Measurements from ENCODE around the gene MED14. TPM values are rescaled to one million over a fixed set of nuclear protein-coding genes. Genes with fewer than 3 reads are reported as not detected.

Gene MED14
- total RNA-seq, 1 experiment from 2014 or later, result 136 TPM

GRCh38 chrX:40663078-40663740, 72.1 kb downstream of the MED14 start:
- no peak overlapping the region for H4K91ac ChIP-seq (ENCODE audit: insufficient read length, low read depth, low read length)
- H3K4ac ChIP-seq (ENCODE audit: low read depth, low read length), result no peak overlapping the region
- H3K9me3 Mint-ChIP-seq, result peaks cover 57 to 59% of the 10 kb centered on the region in 2 experiments
- H3K27ac Mint-ChIP-seq, result no peak overlapping the region
- no peak for DNase-seq
- H2BK5ac ChIP-seq (ENCODE audit: insufficient read length, low read length), result no peak overlapping the region
- no peak overlapping the region for H4K5ac ChIP-seq (ENCODE audit: insufficient read length, low read depth, low read length)
- H3K18ac ChIP-seq (ENCODE audit: insufficient read length, low read depth, low read length), result no peak overlapping the region
- no peak overlapping the region for H4K8ac ChIP-seq (replicated peaks; ENCODE audit: insufficient read length, low read depth, low read length)
- H3K4me1 Mint-ChIP-seq, result peaks cover 2 to 5% of the 10 kb centered on the region in 2 experiments; a peak in 2 of 4 replicates
- H3T11ph ChIP-seq (ENCODE audit: low read length), result no peak overlapping the region
- no peaks in the 10 kb centered on the region for H3K79me2 ChIP-seq (ENCODE audit: insufficient read depth, low read length)
- no peaks in the 10 kb centered on the region for H3K27me3 Mint-ChIP-seq (ENCODE audit: low read depth)
- H3K23ac ChIP-seq (ENCODE audit: insufficient read length, low read depth, low read length), result no peak overlapping the region
- H4K20me1 ChIP-seq (ENCODE audit: control insufficient read depth, insufficient read depth, insufficient read length), result no peaks in the 10 kb centered on the region
- H2BK120ac ChIP-seq (ENCODE audit: low read depth, low read length, poor library complexity, severe bottlenecking), result no peak overlapping the region
- H3K9me3 ChIP-seq (ENCODE audit: control insufficient read depth, low read depth, low read length), result no peaks in the 10 kb centered on the region
- no CpG with 5 or more reads among the region's 3 CpGs for WGBS (ENCODE audit: extremely low coverage, insufficient read length, low lambda C conversion rate)
- H3K36me3 Mint-ChIP-seq (ENCODE audit: insufficient read depth in 1 of 3, low read depth in 3 of 3), result peaks cover 52 to 85% (median 75%) of the 10 kb centered on the region in 3 experiments
- H2BK20ac ChIP-seq (ENCODE audit: low read depth, low read length, poor library complexity, severe bottlenecking), result no peak overlapping the region
- no peaks in the 10 kb centered on the region for H3K23me2 ChIP-seq (ENCODE audit: insufficient read length, low read depth, low read length, poor library complexity, severe bottlenecking)
- H2BK15ac ChIP-seq (ENCODE audit: low read depth, low read length), result no peak overlapping the region
- H3K14ac ChIP-seq (ENCODE audit: insufficient read depth, low read length), result no peak overlapping the region
- no peak overlapping the region for H2BK12ac ChIP-seq (ENCODE audit: insufficient read length, low read depth, low read length)
- no peaks in the 10 kb centered on the region; the same call in 1 of the 2 replicates for H3K4me1 ChIP-seq (ENCODE audit: insufficient read depth, low read length)
- H3K27me3 ChIP-seq (ENCODE audit: insufficient read depth, low read length), result no peaks in the 10 kb centered on the region
- H3K9ac ChIP-seq (ENCODE audit: extremely low read depth, insufficient read length, low read length), result no peak overlapping the region
- no peak for TF ChIP-seq CTCF (conservative IDR thresholded peaks at IDR 0.05)
- H3K4me3 Mint-ChIP-seq, result no peak overlapping the region
- H3K56ac ChIP-seq (ENCODE audit: insufficient read length, low read depth, low read length), result no peak overlapping the region
- no peaks in the 10 kb centered on the region for H3K79me1 ChIP-seq (ENCODE audit: insufficient read depth, low read depth, low read length, poor library complexity, severe bottlenecking)
- no peak overlapping the region for H3K27ac ChIP-seq (ENCODE audit: insufficient read length, low read depth, low read length)
- no peak overlapping the region for H3K4me2 ChIP-seq (ENCODE audit: insufficient read depth, insufficient read length, low read length)
- H2AK5ac ChIP-seq (ENCODE audit: insufficient read length, low read length), result no peak overlapping the region
- no peak overlapping the region for H2AFZ ChIP-seq (ENCODE audit: low read length)

Measured in H9 (cell line).